GM13976 (cell line): ENCODE results near the gene INO80C.
"Not testable (repeated sequence)": the region's sequence is repeated elsewhere in the genome, so short reads cannot be mapped to it uniquely, and the experiment has no call there.

Experiments used
- DNase-seq: peaks from one replicate; pipeline ENCODE4 v3.0.0; 2012; ENCODE audit warnings: low spot score
- in situ Hi-C: fragments of 300-500 bp; cut with MboI; formaldehyde crosslinking; loops from one replicate; pipeline ENCODE4 v1.12.0; 2022; ENCODE audit warnings: low sequenced_read_pairs, mixed read lengths, inconsistent platforms; ENCODE audit not compliant: unreplicated experiment
- TF ChIP-seq, protein P1 (sequence below): IDR thresholded peaks from 2 replicates; pipeline ENCODE4 v1.5.1; 2012; ENCODE audit warnings: borderline replicate concordance, mild to moderate bottlenecking; ENCODE audit not compliant: insufficient read depth; ENCODE audit errors: extremely low read depth, missing control alignments, control extremely low read depth

INO80C gene

GRCh38 chr18:35458677-35459441 is 38.9 kb downstream of the INO80C start:
- TF ChIP-seq, protein P1, sequence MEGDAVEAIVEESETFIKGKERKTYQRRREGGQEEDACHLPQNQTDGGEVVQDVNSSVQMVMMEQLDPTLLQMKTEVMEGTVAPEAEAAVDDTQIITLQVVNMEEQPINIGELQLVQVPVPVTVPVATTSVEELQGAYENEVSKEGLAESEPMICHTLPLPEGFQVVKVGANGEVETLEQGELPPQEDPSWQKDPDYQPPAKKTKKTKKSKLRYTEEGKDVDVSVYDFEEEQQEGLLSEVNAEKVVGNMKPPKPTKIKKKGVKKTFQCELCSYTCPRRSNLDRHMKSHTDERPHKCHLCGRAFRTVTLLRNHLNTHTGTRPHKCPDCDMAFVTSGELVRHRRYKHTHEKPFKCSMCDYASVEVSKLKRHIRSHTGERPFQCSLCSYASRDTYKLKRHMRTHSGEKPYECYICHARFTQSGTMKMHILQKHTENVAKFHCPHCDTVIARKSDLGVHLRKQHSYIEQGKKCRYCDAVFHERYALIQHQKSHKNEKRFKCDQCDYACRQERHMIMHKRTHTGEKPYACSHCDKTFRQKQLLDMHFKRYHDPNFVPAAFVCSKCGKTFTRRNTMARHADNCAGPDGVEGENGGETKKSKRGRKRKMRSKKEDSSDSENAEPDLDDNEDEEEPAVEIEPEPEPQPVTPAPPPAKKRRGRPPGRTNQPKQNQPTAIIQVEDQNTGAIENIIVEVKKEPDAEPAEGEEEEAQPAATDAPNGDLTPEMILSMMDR = no peak
- in situ Hi-C loops = no loop called here
- peak; percentile 38 for DNase-seq

GRCh38 chr18:35458271-35458670 is 39.5 kb downstream of the INO80C start:
- no peak for DNase-seq
- in situ Hi-C loops = no loop called here

GRCh38 chr18:35457140-35457704 is 40.5 kb downstream of the INO80C start:
- in situ Hi-C loops = no loop called here
- TF ChIP-seq, protein P1 = no peak
- DNase-seq = no peak

More at GRCh38 chr18:35458271-35458670, 39.5 kb downstream of the INO80C start:
- TF ChIP-seq, protein P1 = no peak

GRCh38 chr18:35455926-35456763 is 41.6 kb downstream of the INO80C start:
- DNase-seq = no peak
- in situ Hi-C loops = no loop called here
- TF ChIP-seq, protein P1 = no peak

GRCh38 chr18:35454803-35455202 is 43.0 kb downstream of the INO80C start:
- DNase-seq = no peak
- in situ Hi-C loops = no loop called here

DNA sequence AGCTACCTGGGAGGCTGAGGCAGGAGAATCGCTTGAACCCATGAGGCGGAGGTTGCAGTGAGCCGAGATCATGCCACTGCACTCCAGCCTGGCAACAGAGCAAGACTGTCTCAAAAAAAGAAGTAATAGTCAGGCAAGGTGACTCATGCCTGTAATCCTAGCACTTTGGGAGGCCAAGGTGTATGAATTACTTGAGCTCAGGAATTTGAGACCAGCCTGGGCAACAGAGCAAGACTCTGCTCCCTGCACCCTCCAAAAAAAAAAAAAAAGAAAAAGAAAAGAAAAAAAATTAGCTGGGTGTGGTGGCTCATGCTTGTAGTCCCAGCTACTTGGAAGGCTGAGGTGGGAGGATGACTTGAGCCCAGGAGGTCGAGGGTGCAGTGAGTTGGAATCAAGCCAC is 44.7 kb downstream of the INO80C start:
- in situ Hi-C loops = not testable (repeated sequence)

More at GRCh38 chr18:35454803-35455202, 43.0 kb downstream of the INO80C start:
- TF ChIP-seq, protein P1 = no peak

GRCh38 chr18:35451916-35452315 is 45.8 kb downstream of the INO80C start:
- in situ Hi-C loops = no loop called here
- TF ChIP-seq, protein P1 = no peak
- no peak for DNase-seq

More for the DNA sequence above, 44.7 kb downstream of the INO80C start:
- not testable (repeated sequence) for DNase-seq
